Testis (tissue), 3 donors: ENCODE data around the gene ANKRD44. TPM values are rescaled to one million over a fixed set of nuclear protein-coding genes. Genes with fewer than 3 reads are reported as not detected.

Experiments
- DNase-seq: peaks from one replicate; pipeline ENCODE4 v3.0.0-alpha.2; 2019
- H3K27ac ChIP-seq, 2 donors: fragments of 200-600 bp; sonication (generic); one replicate each; pipeline ENCODE4 v1.5.1; 2019
- H3K27me3 ChIP-seq: fragments of 200-600 bp; sonication (generic); one replicate; pipeline ENCODE4 v1.5.1; 2019
- H3K36me3 ChIP-seq: fragments of 200-600 bp; sonication (generic); one replicate; pipeline ENCODE4 v1.5.1; 2017; ENCODE audit warnings: low read depth; ENCODE audit errors: missing control alignments
- H3K4me1 ChIP-seq: fragments of 200-600 bp; sonication (generic); one replicate; pipeline ENCODE4 v1.5.1; 2019
- H3K4me3 ChIP-seq, 2 donors: fragments of 200-600 bp; sonication (generic); one replicate each; pipeline ENCODE4 v1.5.1; 2017 to 2019
- H3K9me3 ChIP-seq: fragments of 200-600 bp; sonication (generic); one replicate; pipeline ENCODE4 v1.5.1; 2017
- POLR2A ChIP-seq: fragments of 450-650 bp; IDR thresholded peaks from one replicate; pipeline ENCODE4 v1.6.1; 2017; ENCODE audit warnings: antibody characterized with exemption, mild to moderate bottlenecking, moderate library complexity
- WGBS, 2 donors: methylation state at CpG; one replicate each; pipeline ENCODE4 v1.1.5; 2018; 5-methylcytosine and 5-hydroxymethylcytosine counted together
- intact Hi-C: fragments of 100-400 bp; cut with DNase I; formaldehyde crosslinking; loops from one replicate; pipeline ENCODE4 v1.15.1; 2023; ENCODE audit warnings: low total_unique reads
- polyA plus RNA-seq: library from polyadenylated mRNA; stranded (reverse); fragments of 350-450 nt; fragmentation: Illumina TruSeq; extraction: RNeasy Lipid Tissue Mini Kit (QIAGEN cat#74804); gene quantifications from one replicate; pipeline ENCODE4 v1.2.3, GENCODE V29; 2014; ENCODE audit warnings: low read depth, low replicate concordance; ENCODE audit not compliant: insufficient read depth
- total RNA-seq, 2 donors: library from RNA; depleted of rRNA; stranded (reverse); fragments of >200 nt; gene quantifications; one replicate each; pipeline ENCODE4 v1.2.3, GENCODE V29; 2016
- TF ChIP-seq, protein P1 (sequence below), 3 experiments: fragments of 450-650 bp in 2 of 3; fragments of 200-600 bp in 1 of 3; sonication (generic) in 1 of 3; IDR thresholded peaks; one replicate each; pipeline ENCODE4 v1.5.1; 2016 to 2019; ENCODE audit warnings: antibody characterized with exemption in 3 of 3, mild to moderate bottlenecking in 2 of 3, moderate library complexity in 1 of 3

Gene ANKRD44
- total and polyA plus RNA-seq, 3 donors from 2014 or later = 11.2 to 14.5 (median 11.5) TPM

DNA sequence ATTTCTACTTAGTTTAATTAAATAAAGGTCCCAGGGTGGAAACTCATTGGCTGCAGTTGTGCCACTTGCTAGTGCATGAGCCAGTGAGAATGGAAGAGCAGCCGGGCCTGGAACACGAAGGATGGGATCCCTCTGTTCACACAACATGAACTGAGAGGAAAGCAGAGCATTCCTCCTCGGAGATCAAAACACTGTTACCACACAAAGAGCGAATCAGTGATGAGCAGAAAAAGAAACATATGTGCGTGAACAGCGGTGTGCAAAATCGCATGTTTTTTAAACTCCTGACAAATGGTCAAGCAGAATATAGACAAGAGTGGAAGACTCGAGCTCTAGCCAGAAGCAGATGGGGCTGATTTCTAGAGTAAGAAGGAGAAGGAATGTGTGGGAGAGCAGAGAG lies 28.4 kb upstream of the ANKRD44 start:
- WGBS, 2 donors = 51 to 73% methylated on average over 8 of the region's 8 CpGs

DNA sequence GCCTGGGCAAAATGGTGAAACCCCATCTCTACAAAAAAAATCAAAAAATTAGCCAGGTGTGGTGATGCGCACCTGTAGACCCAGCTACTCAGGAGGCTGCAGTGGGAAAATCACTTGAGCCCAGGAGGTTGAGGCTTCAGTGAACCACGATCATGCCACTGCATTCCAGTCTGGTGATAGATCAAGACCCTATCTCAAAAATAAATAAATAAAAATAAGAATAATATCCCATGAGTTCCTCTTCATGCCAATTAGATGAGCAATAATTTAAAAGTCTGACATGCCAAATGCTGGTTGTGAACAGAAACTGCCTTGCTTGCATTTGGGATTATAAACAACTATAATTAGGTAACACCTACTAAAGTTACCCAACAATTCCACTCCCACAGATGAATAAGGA lies 22.1 kb upstream of the ANKRD44 start:
- H3K27ac ChIP-seq = no peak overlapping the region
- TF ChIP-seq, protein P1, sequence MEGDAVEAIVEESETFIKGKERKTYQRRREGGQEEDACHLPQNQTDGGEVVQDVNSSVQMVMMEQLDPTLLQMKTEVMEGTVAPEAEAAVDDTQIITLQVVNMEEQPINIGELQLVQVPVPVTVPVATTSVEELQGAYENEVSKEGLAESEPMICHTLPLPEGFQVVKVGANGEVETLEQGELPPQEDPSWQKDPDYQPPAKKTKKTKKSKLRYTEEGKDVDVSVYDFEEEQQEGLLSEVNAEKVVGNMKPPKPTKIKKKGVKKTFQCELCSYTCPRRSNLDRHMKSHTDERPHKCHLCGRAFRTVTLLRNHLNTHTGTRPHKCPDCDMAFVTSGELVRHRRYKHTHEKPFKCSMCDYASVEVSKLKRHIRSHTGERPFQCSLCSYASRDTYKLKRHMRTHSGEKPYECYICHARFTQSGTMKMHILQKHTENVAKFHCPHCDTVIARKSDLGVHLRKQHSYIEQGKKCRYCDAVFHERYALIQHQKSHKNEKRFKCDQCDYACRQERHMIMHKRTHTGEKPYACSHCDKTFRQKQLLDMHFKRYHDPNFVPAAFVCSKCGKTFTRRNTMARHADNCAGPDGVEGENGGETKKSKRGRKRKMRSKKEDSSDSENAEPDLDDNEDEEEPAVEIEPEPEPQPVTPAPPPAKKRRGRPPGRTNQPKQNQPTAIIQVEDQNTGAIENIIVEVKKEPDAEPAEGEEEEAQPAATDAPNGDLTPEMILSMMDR (IDR thresholded peaks at IDR 0.05) = no peak
- TF ChIP-seq POLR2A = no peak
- 76 to 92% methylated on average over 2 of the region's 2 CpGs for WGBS, 2 donors
- H3K4me1 ChIP-seq = no peaks in the 10 kb centered on the region
- H3K36me3 ChIP-seq = no peaks in the 10 kb centered on the region
- H3K4me3 ChIP-seq = no peak overlapping the region
- no peaks in the 10 kb centered on the region for H3K9me3 ChIP-seq
- intact Hi-C loops = no loop called here
- no peak for DNase-seq
- H3K27me3 ChIP-seq = no peaks in the 10 kb centered on the region

More for the DNA sequence above, 28.4 kb upstream of the ANKRD44 start:
- no peak overlapping the region for H3K4me3 ChIP-seq
- intact Hi-C loops = no loop called here
- H3K27me3 ChIP-seq = no peaks in the 10 kb centered on the region
- H3K4me1 ChIP-seq = no peaks in the 10 kb centered on the region
- H3K9me3 ChIP-seq = no peaks in the 10 kb centered on the region
- no peak for DNase-seq
- TF ChIP-seq POLR2A = no peak
- TF ChIP-seq, protein P1 (IDR thresholded peaks at IDR 0.05) = no peak
- H3K27ac ChIP-seq = no peak overlapping the region
- no peaks in the 10 kb centered on the region for H3K36me3 ChIP-seq

DNA sequence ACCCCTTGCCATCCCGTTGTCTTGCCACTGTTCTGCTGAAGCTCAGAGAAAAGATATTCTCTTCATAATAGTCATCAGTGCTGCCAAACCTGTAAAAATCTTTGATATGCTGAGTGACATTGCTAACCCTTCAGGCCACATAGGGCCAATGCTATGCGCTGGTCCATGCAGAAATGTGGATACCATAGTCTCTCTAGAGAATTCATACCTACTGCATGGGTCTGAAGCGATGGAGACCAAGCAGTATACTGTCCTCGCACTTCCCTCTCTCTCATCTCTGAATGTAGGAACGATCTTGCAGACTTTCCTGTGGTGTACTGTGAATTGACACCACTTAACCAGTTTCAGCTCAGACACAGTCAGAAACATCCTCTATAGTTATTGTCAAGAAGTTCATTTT lies 17.9 kb upstream of the ANKRD44 start:
- intact Hi-C loops = no loop called here
- H3K36me3 ChIP-seq = no peaks in the 10 kb centered on the region
- H3K27me3 ChIP-seq = no peaks in the 10 kb centered on the region
- H3K27ac ChIP-seq = no peak overlapping the region
- no peaks in the 10 kb centered on the region for H3K9me3 ChIP-seq
- no peak overlapping the region for H3K4me3 ChIP-seq
- WGBS, 2 donors = 90 to 91% methylated on average over 5 of the region's 5 CpGs
- TF ChIP-seq POLR2A = no peak
- TF ChIP-seq, protein P1 (IDR thresholded peaks at IDR 0.05) = no peak
- no peak for DNase-seq
- no peaks in the 10 kb centered on the region for H3K4me1 ChIP-seq

DNA sequence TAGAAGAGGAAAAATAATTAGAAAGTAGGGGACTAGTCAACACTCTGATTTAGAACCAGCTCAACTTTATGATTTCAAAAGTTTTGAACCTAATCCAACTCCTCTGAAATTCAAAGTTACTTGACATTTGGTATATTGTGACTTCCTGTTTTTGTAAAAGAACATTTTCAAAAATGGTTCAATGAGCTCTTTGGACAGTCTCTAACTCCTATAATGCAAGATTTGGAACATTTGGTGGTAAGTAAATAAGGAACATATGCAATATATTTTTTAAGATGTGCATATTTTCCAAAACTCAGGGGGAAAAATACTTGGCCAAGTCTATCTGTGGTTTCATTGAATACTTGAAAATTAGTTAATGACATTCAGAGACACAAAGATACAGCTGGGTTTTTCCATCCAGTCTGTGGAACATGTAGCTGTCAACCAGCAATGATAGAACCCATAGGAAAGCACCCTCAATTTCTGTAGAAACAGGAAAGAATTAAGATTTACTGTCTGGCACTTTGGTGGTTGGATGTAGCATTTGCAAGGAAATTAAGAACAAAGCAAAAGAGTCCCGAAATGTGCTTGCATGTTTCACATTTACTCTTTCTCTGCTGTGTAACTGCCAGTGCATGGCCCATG lies 17.0 kb upstream of the ANKRD44 start:
- TF ChIP-seq, protein P1 (IDR thresholded peaks at IDR 0.05) = no peak
- intact Hi-C loops = no loop called here
- WGBS, 2 donors = 61 to 72% methylated on average over 1 of the region's 1 CpG
- Histone ChIP-seq H3K36me3 (no peaks in the 10 kb centered on the region), H3K4me1 (no peaks in the 10 kb centered on the region), H3K27me3 (no peaks in the 10 kb centered on the region), H3K27ac (no peak overlapping the region), H3K4me3 (no peak overlapping the region), H3K9me3 (no peaks in the 10 kb centered on the region)
- DNase-seq = no peak

DNA sequence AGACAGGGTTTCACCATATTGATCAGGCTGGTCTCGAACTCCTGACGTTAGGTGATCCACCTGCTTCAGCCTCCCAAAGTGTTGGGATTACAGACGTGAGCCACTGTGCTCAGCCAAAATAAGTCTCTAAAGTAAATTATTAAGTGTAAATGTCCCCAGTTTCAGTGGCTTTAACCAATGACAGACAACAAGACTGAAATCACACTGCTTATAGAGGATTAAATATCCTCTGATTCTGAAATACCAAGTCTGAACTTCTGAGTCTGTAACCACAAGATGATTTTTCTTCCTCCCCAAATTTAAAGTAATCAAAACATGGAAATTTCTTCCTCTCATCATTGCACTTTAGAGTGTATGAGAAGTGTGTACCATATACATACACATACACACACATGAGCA lies 16.5 kb upstream of the ANKRD44 start:
- Histone ChIP-seq H3K4me1 (no peaks in the 10 kb centered on the region), H3K4me3 (no peak overlapping the region), H3K27me3 (no peaks in the 10 kb centered on the region), H3K27ac (no peak overlapping the region), H3K36me3 (no peaks in the 10 kb centered on the region), H3K9me3 (no peaks in the 10 kb centered on the region)
- 90 to 95% methylated on average over 3 of the region's 3 CpGs for WGBS, 2 donors
- intact Hi-C loops = no loop called here
- no peak for TF ChIP-seq POLR2A
- TF ChIP-seq, protein P1 (IDR thresholded peaks at IDR 0.05) = no peak
- DNase-seq = no peak
